HL-60/S4 treated with retinoic acid at 250 ng/mL for 4 days and 3 days (cell line): ENCODE results near the gene CATSPER4.

Experiments used
- in situ Hi-C: fragments of 300-500 bp; cut with MboI; formaldehyde crosslinking; loops from 2 replicates; pipeline ENCODE4 v1.7.0; 2022; ENCODE audit warnings: low sequenced_read_pairs

CATSPER4 gene

GRCh38 chr1:26190373-26190987 is at the start of gene CATSPER4:
Gene CATSPER4, plus strand, starts transcription at chr1:26190602. Its CDS starts 26 bp downstream, at chr1:26190628.
- in situ Hi-C loops = no loop called here

GRCh38 chr1:26142159-26142558 is 48.2 kb upstream of the CATSPER4 start:
- in situ Hi-C loops = loop anchor here (25.0 kb wide), 1 partner anchor 255 kb away; the partner anchor contains the start of gene PAQR7

- in situ Hi-C loops = loop anchor here (5.0 to 25.0 kb wide), 2 partner anchors 33 to 258 kb away; partner anchors contain the start of genes PAQR7 and PDIK1L
Measured at GRCh38 chr1:26145041-26145959, 45.1 kb upstream of the CATSPER4 start.

- in situ Hi-C loops = loop anchor here (5.0 to 25.0 kb wide), 2 partner anchors 34 to 259 kb away; partner anchors contain the start of genes PAQR7 and PDIK1L
Measured at GRCh38 chr1:26145960-26146294, 44.5 kb upstream of the CATSPER4 start.

GRCh38 chr1:26148887-26149286 is 41.5 kb upstream of the CATSPER4 start:
- in situ Hi-C loops = loop anchor here (5.0 to 25.0 kb wide), 2 partner anchors 37 to 262 kb away; partner anchors contain the start of genes PAQR7 and PDIK1L

DNA sequence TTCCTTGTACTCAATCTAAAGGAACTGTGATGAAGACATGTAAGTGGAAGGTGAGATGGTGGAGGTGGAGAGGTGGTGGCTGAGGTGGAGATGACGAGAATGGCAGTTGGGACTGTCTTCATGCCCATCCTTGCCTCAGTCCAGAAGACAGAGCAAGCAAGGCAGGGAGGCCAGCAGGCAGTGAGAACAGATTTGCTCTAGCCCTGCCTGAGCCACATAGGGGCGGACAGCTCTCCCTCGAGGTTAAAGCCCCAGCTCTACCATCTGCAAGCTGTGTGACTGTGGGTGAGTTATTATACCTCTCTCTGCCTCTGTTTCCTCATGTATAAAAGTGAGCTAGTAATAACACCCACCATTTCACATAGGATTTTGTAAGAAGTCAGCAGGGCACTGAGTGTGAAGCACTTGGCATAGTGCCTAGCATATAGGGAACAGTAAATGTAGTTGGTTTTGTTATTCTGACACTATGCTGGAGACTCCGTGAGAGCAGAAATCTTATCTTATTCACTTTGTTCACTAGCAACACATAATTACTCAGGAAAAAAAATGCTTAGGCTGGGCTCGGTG is 36.4 kb upstream of the CATSPER4 start:
- in situ Hi-C loops = no loop called here

GRCh38 chr1:26154750-26155149 is 35.7 kb upstream of the CATSPER4 start:
- in situ Hi-C loops = no loop called here

- in situ Hi-C loops = no loop called here
Measured at GRCh38 chr1:26155370-26156284, 34.8 kb upstream of the CATSPER4 start.

- in situ Hi-C loops = no loop called here
Measured at GRCh38 chr1:26156285-26157038, 33.9 kb upstream of the CATSPER4 start.

DNA sequence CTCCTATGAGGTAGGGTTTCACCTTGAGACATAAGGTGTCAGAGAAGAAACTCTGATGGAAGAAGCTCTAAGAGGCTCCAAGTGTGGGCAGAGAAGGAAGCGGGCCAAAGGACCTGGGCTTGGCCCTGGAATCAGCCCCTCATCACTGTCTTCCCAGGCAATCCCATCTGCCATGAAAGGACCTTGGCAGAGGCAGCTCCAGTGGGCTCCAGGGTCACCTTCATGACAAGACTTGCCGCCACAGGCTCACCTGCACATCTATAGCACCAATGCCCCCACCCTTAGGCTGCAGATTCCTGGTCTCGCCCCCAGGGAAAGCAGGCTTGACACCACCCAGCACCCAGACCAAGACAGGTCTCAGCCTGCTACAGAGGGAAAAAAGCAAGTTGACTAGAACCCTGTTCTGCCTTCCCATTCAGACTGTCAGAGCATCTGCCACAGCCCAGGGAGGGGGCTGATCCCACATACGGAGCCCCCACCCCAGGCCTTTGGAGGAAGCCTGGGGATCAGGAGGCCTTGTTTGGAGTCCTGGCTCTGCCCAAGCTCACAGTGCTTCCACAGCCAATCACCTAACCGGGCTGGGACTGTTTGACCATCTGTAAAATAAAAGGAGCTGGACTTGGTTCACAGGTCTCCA is 32.0 kb upstream of the CATSPER4 start:
- in situ Hi-C loops = no loop called here

DNA sequence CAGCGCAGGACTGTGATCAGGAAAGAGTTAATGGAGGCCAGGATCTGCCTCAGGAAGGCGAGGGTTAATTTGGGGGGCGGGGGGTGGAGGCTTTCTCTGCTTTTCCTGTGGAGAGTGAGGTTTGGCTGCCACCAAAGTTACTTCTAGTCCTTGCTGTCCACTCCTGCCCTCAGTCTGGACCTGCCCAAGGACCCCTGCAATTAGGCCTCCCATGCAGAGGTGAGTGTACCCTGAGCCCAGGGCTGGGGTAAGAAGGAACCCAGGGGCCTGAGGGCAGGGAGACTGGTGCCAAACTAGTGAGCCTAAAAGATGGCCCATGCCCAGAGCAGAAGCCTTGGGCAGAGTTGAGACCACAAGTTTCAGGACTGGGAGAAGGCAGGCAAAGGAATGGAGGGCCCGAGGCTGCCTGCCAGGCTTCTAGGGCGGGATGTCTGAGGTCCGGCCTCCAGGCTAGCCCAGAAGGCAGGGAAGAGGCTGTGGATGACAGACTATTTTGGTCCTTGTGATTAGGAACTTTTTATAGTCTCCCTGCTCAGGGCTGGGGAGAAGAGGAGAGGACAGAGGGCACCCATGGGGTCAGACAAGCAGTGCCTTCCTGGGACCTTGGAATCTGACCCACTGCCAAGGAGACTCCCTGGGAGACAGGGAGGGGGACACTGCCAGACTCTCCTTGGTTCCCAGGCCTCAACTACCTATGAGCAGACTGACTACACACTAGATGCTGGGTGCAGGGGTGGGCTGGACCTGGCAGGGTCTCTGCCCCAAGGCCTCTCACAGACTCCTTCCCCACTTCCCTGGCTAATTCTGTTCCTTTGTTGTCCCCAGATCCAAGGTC is 31.3 kb upstream of the CATSPER4 start, which contains the start of gene FAM110D:
FAM110D (plus strand) TSS at position 172 of the 835 bp plus-strand sequence. CDS start 2,213 bp downstream, outside the sequence.
- in situ Hi-C loops = no loop called here

GRCh38 chr1:26159743-26160039 is 30.7 kb upstream of the CATSPER4 start:
- in situ Hi-C loops = no loop called here

DNA sequence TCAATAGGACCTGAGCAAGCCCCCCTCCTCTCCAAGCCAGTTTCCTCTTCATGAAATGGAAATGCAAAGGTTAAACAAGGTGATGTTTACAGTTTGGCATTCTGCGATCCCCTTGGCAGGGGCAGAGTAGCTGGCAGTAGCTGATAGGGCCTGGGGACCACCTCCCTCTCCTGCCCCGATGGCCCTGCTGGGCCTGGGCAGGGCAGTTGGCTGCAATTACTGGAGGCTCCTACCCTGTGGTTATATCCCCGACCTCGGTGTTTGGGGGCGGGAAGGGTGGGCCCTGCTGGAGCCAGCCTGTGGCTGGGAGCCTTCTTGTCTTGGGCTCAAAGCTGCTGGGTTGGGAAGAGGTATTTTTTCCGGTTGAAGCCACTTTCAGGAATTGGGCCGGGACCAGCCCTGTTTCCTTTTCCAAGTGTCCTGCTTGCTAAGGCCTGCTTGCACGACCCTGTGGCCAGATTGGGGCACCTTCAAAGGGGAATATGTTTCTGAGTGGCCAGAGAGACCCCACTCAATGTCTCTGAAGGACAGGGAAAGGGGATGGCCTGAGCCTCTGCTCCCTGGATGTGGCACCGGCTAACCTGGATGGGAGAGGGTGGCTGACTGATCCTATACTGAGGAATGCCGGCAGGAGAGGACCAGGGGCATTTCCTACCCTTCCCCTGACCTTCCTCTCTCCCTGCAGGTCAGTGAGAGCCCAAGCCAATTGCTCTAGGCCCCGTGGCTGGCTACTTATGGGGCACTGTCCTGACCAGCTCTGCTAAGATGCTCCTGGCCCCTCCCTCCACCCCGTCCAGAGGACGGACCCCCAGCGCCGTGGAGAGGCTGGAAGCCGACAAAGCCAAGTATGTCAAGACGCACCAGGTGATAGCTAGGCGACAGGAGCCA is 29.6 kb upstream of the CATSPER4 start:
- in situ Hi-C loops = no loop called here

DNA sequence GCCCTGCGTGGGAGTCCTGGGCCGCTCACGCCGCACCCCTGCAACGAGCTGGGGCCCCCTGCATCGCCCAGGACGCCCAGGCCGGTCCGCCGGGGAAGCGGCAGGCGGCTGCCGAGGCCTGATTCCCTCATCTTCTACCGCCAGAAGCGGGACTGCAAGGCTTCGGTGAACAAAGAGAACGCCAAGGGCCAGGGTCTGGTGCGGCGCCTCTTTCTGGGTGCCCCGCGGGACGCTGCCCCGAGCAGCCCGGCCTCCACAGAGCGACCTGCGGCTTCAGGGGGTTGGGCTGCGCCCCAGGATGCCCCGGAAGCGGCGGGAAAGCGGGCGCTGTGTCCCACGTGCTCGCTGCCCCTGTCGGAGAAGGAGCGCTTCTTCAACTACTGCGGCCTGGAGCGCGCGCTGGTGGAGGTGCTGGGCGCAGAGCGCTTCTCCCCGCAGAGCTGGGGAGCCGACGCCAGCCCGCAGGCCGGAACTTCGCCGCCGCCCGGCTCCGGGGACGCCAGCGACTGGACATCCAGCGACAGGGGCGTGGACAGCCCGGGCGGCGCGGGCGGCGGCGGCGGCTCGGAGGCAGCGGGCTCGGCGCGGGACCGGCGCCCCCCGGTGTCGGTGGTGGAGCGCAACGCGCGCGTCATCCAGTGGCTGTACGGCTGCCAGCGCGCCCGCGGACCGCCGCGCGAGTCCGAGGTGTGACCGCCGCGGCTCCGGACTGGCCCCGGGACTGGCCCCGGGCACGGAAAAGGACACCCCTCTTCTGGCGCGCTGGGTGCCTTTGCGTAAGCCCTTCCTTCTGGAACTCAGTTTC is 28.8 kb upstream of the CATSPER4 start:
- in situ Hi-C loops = no loop called here

- in situ Hi-C loops = no loop called here
Measured at GRCh38 chr1:26162220-26162709, 28.1 kb upstream of the CATSPER4 start.

DNA sequence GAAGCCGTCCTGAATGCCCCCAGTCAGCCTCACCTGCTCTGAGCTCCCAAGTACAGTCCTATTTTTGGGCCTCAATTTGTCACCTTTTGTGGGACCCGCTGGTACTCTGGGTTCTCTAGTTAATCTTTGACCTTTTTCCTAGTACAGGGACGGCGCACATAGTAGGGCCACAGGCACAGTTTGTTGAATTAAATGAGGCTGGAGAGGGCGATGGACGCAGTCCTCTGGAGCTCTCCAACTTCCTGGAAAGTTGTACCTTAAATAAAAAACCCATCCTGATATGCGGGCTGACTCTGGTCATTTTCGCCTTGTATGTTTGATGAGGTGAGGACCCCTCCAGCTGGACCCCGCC is 26.7 kb upstream of the CATSPER4 start:
- in situ Hi-C loops = no loop called here
